ENCODE results near the gene RILPL1. TPM values are rescaled to one million over a fixed set of nuclear protein-coding genes. Genes with fewer than 3 reads are reported as not detected.
A peak's percentile ranks its signal among the peaks of the same experiment; 100 is the strongest.
"Not testable (repeated sequence)": the region's sequence is repeated elsewhere in the genome, so short reads cannot be mapped to it uniquely, and the experiment has no call there.

RILPL1 gene
- total and polyA plus RNA-seq, 8 donors = 3.0 to 8.8 (median 4.1) TPM

DNA sequence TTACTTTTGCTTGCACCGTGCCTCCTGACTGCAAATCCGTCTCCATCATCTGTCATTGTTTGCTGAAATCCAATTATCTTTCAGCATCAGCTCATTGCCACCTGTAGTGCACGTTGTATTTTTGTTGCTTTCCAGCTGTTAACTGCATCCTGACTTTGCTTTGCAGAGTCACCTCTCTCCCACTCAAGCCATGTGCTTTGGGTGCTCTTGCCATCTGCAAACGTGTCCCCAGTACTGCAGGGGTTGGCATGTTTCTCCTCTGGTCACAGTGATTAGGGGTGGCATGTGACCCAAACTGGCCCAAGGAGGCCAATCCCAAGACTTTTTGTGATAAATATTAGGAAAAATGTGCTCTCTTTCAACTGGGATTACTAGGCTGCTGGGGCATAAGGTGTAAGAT is 40.4 kb upstream of the RILPL1 start:
- TF ChIP-seq, protein P1, sequence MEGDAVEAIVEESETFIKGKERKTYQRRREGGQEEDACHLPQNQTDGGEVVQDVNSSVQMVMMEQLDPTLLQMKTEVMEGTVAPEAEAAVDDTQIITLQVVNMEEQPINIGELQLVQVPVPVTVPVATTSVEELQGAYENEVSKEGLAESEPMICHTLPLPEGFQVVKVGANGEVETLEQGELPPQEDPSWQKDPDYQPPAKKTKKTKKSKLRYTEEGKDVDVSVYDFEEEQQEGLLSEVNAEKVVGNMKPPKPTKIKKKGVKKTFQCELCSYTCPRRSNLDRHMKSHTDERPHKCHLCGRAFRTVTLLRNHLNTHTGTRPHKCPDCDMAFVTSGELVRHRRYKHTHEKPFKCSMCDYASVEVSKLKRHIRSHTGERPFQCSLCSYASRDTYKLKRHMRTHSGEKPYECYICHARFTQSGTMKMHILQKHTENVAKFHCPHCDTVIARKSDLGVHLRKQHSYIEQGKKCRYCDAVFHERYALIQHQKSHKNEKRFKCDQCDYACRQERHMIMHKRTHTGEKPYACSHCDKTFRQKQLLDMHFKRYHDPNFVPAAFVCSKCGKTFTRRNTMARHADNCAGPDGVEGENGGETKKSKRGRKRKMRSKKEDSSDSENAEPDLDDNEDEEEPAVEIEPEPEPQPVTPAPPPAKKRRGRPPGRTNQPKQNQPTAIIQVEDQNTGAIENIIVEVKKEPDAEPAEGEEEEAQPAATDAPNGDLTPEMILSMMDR (IDR thresholded peaks at IDR 0.05) = no peak
- no peak for DNase-seq
- 18 to 22% methylated on average over 4 of the region's 4 CpGs for WGBS, 2 donors
- intact Hi-C loops (cut with DNase I) = no loop called here
- H3K27ac ChIP-seq = no peak overlapping the region
- H3K4me1 ChIP-seq = no peaks in the 10 kb centered on the region
- H3K9me3 ChIP-seq = no peaks in the 10 kb centered on the region
- no peak overlapping the region for H3K4me3 ChIP-seq
- no peaks in the 10 kb centered on the region for H3K36me3 ChIP-seq
- no peaks in the 10 kb centered on the region for H3K27me3 ChIP-seq
- no peak for FAIRE-seq
- no peak for ATAC-seq

DNA sequence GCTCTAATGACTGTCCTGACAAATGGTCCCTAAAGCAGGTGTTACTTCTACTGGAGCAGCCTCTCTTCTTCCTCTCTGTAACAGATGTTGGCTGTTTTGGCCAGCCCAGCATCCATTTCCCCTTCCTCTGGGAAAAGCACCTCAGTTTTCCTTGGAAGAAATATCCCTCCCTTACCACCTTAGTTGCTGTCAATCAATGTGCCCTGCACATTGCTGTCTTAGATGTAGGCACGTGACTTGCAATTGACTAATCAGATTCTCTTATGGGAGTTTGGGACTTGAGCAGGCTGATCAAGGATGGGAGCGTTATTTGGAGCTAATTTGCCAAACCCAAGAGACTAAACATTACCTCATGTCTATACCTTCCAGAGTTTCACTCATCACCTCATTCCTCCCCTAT is 38.9 kb upstream of the RILPL1 start:
- no peaks in the 10 kb centered on the region for H3K4me1 ChIP-seq
- no peak for ATAC-seq
- no peaks in the 10 kb centered on the region for H3K36me3 ChIP-seq
- no peak for DNase-seq
- TF ChIP-seq, protein P1 (IDR thresholded peaks at IDR 0.05) = no peak
- 48 to 53% methylated on average over 2 of the region's 2 CpGs for WGBS, 2 donors
- H3K4me3 ChIP-seq = no peak overlapping the region
- H3K27me3 ChIP-seq = no peaks in the 10 kb centered on the region
- intact Hi-C loops (cut with DNase I) = no loop called here
- no peaks in the 10 kb centered on the region for H3K9me3 ChIP-seq
- no peak for FAIRE-seq
- H3K27ac ChIP-seq = no peak overlapping the region

DNA sequence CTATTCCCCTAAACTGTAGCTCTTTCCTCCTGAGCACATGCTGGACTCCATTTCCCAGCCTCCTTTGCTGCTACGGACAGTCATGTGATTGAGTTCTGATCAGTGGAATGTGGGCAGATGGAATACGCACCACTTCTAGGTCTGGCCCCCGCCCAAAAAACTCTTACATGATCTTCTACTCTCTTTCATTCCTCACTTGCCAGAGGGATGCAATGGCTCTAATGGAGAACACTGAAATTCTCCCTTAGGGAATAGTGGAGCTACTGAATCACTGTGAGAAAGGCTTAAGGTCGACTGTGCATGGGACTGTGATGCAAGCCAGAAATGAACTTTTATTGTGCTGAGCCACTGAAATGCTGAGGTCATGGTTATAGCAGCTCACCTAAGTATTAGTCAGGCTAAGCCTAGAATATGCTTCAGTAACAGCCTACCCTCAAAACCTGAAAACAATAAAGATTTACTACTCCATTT is 37.9 kb upstream of the RILPL1 start:
- Histone ChIP-seq H3K4me1 (no peaks in the 10 kb centered on the region), H3K27ac (no peak overlapping the region), H3K9me3 (no peaks in the 10 kb centered on the region), H3K36me3 (no peaks in the 10 kb centered on the region), H3K27me3 (no peaks in the 10 kb centered on the region), H3K4me3 (no peak overlapping the region)
- FAIRE-seq (no peak), ATAC-seq (peak in 3 of 4 donors; percentile 52 to 74 (median 55)), DNase-seq (peak in 1 of 6 donors; percentile 28)
- TF ChIP-seq, protein P1 (IDR thresholded peaks at IDR 0.05) = no peak
- WGBS, 2 donors = 32 to 33% methylated on average over 4 of the region's 4 CpGs
- intact Hi-C loops (cut with DNase I) = no loop called here

DNA sequence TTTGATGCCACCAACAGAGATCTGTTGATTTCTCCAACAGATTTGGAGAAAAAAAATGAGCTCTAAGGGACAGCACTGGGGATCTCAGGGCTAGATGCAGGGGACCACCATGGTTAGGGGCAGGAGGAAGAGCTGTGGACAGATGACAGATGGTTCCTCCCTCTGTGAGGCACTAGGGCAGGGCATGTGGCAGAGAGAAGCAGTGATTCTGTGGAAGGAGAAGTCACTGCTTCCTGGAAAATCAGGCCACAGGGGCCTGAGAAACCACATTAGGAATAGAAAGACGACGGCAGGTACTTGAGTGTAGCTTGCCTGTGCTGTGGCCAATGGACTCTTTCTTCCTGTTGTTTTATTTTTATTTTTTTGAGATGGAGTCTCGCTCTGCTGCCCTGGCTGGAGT is 25.9 kb upstream of the RILPL1 start:
- Histone ChIP-seq H3K27me3 (no peaks in the 10 kb centered on the region), H3K9me3 (no peaks in the 10 kb centered on the region), H3K27ac (no peak overlapping the region), H3K36me3 (no peaks in the 10 kb centered on the region), H3K4me1 (no peaks in the 10 kb centered on the region), H3K4me3 (no peak overlapping the region)
- intact Hi-C loops (cut with DNase I) = no loop called here
- peak in 1 of 4 donors; percentile 42 for ATAC-seq
- 62 to 86% methylated on average over 3 of the region's 3 CpGs for WGBS, 2 donors
- no peak for DNase-seq
- no peak for FAIRE-seq
- TF ChIP-seq, protein P1 (IDR thresholded peaks at IDR 0.05) = no peak

DNA sequence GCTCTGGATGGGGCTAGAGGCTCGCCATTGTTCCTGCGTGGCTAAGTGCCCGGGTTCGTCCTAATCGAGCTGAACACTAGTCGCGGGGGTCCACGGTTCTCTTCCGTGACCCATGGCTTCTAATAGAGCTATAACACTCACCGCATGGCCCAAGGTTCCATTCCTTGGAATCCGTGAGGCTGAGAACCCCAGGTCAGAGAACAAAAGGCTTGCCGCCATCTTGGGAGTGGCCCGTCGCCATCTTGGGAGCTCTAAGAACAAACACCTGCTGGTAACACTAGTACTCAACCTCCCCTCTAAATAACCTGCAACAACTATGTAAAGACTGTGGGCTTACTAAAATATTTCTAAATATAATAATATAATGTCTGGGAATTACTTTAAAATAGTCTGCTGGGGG is 25.0 kb upstream of the RILPL1 start:
- H3K27me3 ChIP-seq; FAIRE-seq; H3K4me3 ChIP-seq; ATAC-seq; intact Hi-C loops (cut with DNase I); H3K36me3 ChIP-seq; H3K9me3 ChIP-seq; DNase-seq; H3K27ac ChIP-seq; H3K4me1 ChIP-seq: not testable (repeated sequence)
- WGBS, 2 donors = 88 to 91% methylated on average over 14 of the region's 14 CpGs

DNA sequence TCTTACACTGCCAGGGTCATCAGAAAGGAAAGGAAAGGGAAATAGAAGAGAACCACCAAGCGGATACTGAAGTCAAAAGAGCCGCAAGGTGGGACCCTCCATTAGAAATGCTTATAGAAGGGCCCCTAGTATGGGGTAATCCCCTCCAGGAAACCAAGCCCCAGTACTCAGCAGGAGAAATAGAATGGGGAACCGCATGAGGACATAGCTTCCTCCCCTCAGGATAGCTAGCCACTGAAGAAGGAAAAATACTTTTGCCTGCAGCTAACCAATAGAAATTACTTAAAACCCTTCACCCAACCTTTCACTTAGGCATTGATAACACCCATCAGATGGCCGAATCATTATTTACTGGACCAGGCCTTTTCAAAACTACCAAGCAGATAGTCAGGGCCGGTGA is 21.3 kb upstream of the RILPL1 start:
- H3K27me3 ChIP-seq; H3K27ac ChIP-seq; H3K9me3 ChIP-seq; FAIRE-seq; ATAC-seq; H3K36me3 ChIP-seq; H3K4me3 ChIP-seq; DNase-seq; intact Hi-C loops (cut with DNase I); H3K4me1 ChIP-seq: not testable (repeated sequence)
- WGBS, 2 donors = 84 to 93% methylated on average over 5 of the region's 5 CpGs

DNA sequence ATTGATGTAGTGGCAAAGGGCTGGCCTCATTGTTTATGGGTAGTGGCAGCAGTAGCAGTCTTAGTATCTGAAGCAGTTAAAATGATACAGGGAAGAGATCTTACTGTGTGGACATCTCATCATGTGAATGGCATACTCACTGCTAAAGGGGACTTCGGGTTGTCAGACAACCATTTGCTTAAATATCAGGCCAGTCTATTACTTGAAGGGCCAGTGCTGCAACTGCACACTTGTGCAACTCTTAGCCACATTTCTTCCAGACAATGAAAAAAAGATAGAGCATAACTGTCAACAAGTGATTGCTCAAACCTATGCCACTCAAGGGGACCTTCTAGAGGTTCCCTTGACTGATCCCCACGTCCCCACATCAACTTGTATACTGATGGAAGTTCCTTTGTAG is 20.6 kb upstream of the RILPL1 start:
- DNase-seq; ATAC-seq; H3K27me3 ChIP-seq; H3K4me1 ChIP-seq; intact Hi-C loops (cut with DNase I); H3K36me3 ChIP-seq; H3K27ac ChIP-seq; FAIRE-seq; H3K4me3 ChIP-seq; H3K9me3 ChIP-seq: not testable (repeated sequence)
- WGBS, 2 donors = 41 to 59% methylated on average over 2 of the region's 2 CpGs

Measured in pancreas (tissue), 10 donors.